Activated CD8-positive, alpha-beta memory T cell treated with anti-CD3 and anti-CD28 coated beads, Interleukin-2, amount 50 U/mL, for 24 hours (primary cell): Measurements from ENCODE around the gene GBGT1.

Experiments used
- DNase-seq: peaks from one replicate; pipeline ENCODE4 v3.0.0-alpha.2; 2020; ENCODE audit errors: extremely low read depth

GBGT1 gene

GRCh38 chr9:133125941-133126696, 37.6 kb downstream of the GBGT1 start:
- DNase-seq, result no peak

- DNase-seq, result no peak
Measured at GRCh38 chr9:133124907-133125275, 38.8 kb downstream of the GBGT1 start.

DNA sequence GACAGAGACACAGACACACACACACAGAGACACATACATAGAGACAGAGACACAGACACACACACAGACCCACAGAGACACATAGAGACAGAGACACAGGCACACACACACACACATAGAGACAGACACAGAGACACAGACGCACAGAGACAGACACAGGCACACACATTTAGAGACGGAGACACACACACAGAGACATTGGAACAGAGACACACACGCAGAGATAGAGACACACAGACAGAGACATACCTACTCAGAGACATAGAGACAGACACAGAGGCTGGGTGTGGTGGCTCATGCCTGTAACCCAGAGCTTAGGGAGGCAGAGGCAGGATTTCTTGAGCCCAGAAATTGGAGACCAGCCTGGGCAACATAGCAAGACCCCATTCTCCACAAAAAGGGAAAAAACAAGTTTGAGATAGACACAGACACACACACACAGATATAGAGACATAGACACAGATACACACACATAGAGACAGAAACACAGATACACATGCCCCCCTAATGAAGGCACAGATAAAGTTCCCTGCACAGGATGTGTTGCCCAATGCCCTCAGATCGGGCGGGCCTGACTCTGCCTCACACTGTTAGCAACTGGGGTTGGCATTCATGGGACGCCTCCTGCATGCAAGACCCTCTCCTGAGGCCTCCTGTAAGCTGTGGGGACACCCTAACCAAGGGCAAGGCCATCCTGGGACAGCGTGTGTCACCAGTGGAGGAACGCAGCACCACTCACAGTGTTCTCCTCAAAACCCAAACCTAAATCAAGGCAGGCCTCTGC, 39.4 kb downstream of the GBGT1 start:
- no peak for DNase-seq

- DNase-seq, result no peak
Measured at GRCh38 chr9:133122935-133123611, 40.6 kb downstream of the GBGT1 start.

- DNase-seq, result no peak
Measured at GRCh38 chr9:133122605-133122934, 41.1 kb downstream of the GBGT1 start.

- DNase-seq, result no peak
Measured at GRCh38 chr9:133121915-133122550, 41.7 kb downstream of the GBGT1 start.

DNA sequence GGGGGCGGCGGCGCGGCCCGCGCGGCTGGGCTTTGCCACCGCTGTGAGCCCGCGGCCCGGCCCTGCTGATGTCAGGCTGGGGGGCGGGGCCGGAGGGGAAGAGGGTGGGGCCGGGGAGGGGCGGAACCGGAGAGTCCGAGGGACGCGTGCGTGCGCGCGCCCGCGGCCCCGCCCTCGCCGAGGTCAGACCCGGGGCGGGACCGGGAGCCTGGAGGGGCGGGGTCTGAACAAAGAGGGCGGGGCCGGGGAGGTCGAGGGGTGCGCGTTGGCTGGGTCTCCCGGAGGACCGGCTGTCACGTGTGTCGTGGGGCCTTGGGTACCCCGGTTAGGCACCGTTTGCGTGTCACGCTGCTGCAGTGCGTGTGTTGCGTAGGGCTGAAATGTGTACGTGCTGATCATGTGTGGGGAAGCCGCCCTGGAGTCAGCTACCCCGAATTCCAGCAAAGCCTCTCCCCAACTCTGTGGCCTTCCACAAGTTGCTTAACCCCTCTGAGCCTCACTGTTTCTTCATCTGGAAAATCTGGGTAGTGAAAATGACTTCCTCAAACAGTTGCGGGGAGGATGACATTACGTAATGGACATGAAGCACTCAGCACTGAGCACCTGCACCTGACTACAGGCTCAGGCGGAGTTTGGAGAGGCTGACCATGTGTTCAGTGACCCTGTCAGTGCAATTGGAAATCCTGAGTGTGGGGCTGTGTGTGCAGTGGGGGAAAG, 42.4 kb downstream of the GBGT1 start, which contains the start of gene RALGDS:
RALGDS (minus strand) TSS at position 43 of the 717 bp plus-strand sequence. CDS start 86 bp downstream, outside the sequence.
- peak; percentile 72 for DNase-seq

- no peak for DNase-seq
Measured at GRCh38 chr9:133120501-133121197, 43.1 kb downstream of the GBGT1 start.

- no peak for DNase-seq
Measured at GRCh38 chr9:133119846-133120500, 43.7 kb downstream of the GBGT1 start.

DNA sequence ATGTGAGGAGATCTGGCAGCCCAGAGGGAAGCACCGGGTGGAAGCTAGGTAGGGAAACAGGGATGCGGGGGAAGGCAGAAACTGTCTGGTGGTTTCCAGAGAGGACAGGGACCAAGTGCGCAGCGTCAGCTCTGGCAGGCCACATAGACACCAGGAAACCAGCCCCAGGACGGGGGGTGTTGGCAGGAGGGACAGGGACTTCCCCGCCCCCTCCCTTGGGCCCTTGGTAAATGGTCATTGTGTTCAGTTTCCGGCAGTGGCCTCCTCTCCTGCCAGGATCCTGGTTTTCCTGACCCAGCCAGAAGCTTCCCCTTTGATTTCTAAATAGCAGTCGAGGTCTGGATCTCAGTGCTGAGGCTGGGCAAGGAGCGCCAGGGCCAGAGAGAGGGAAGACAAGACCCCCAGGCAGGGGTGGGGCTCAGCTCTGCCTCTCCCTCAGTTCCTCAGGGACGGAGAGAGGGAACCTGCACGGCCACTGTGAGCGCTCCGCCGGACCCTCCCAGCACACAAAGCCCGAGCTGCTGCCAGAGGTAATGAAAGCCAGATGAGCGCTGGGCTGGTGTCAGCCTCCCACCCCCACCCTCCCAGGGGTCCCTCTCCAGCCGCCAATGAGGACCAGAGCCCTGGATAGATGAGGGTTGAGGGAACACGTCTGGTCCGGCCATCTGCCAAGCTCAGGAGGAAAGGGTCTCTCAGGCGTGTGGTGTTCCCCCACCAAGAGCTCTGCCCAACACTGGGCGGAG, 44.4 kb downstream of the GBGT1 start:
- no peak for DNase-seq

GRCh38 chr9:133118568-133118967, 45.1 kb downstream of the GBGT1 start:
- no peak for DNase-seq

- DNase-seq, result no peak
Measured at GRCh38 chr9:133118179-133118520, 45.6 kb downstream of the GBGT1 start.

GRCh38 chr9:133117271-133118178, 46.2 kb downstream of the GBGT1 start:
- no peak for DNase-seq

- DNase-seq, result no peak
Measured at GRCh38 chr9:133116346-133117231, 47.1 kb downstream of the GBGT1 start.

GRCh38 chr9:133115604-133116345, 47.9 kb downstream of the GBGT1 start:
- no peak for DNase-seq

GRCh38 chr9:133114886-133115603, 48.7 kb downstream of the GBGT1 start:
- no peak for DNase-seq
